ENCODE data around the gene HNRNPLL. TPM values are rescaled to one million over a fixed set of nuclear protein-coding genes. Genes with fewer than 3 reads are reported as not detected.

HNRNPLL gene
- total RNA-seq, 3 donors from 2014 or later: 48.3 to 75.1 (median 57.0) TPM

DNA sequence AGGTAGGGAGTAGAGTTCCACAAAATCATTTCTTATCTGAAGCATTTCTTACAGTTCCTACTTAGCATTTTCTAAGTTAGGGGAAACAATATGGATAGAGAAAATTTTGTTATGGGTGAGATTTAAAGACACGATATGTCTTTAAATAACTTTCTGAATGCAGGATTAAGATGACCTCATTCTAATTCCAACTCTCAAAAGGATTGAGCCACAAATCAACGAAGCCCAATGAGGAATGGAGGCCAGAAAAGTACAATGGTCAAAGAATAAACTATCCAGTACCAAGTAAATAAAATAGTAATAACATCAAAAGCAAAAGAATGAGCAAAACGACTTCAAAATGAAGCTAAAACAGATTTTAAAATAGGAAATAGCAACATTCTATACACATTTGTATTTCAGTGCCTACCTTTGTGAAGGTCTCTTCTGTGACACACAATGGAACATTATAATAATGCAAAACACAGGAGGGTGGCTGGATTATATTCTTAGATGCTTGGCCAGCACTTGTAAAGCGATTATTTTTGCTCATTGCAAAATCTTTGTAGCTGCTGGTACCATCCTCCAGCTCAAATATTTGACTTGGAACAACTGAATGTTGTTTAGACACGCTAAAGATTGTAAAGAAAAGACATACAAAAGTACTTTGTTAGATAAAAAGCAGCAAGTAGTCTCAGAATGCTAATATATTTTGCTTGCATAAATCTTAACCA is 33.8 kb downstream of the HNRNPLL start:
- TF ChIP-seq POLR2A (IDR thresholded peaks at IDR 0.05): no peak
- TF ChIP-seq POLR2AphosphoS5 (IDR thresholded peaks at IDR 0.05): no peak
- TF ChIP-seq, protein P1, sequence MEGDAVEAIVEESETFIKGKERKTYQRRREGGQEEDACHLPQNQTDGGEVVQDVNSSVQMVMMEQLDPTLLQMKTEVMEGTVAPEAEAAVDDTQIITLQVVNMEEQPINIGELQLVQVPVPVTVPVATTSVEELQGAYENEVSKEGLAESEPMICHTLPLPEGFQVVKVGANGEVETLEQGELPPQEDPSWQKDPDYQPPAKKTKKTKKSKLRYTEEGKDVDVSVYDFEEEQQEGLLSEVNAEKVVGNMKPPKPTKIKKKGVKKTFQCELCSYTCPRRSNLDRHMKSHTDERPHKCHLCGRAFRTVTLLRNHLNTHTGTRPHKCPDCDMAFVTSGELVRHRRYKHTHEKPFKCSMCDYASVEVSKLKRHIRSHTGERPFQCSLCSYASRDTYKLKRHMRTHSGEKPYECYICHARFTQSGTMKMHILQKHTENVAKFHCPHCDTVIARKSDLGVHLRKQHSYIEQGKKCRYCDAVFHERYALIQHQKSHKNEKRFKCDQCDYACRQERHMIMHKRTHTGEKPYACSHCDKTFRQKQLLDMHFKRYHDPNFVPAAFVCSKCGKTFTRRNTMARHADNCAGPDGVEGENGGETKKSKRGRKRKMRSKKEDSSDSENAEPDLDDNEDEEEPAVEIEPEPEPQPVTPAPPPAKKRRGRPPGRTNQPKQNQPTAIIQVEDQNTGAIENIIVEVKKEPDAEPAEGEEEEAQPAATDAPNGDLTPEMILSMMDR (IDR thresholded peaks at IDR 0.05): no peak
- H3K36me3 ChIP-seq: peaks cover 16% of the 10 kb centered on the region
- H3K4me1 ChIP-seq: no peaks in the 10 kb centered on the region
- no peaks in the 10 kb centered on the region for H3K27me3 ChIP-seq
- H3K9me3 ChIP-seq: no peaks in the 10 kb centered on the region
- H3K27ac ChIP-seq: no peak overlapping the region
- H3K4me3 ChIP-seq: no peak overlapping the region
- DNase-seq (ENCODE audit: low spot score in 2 of 2): no peak
- intact Hi-C loops (cut with DNase I; ENCODE audit: low total_unique reads): no loop called here

DNA sequence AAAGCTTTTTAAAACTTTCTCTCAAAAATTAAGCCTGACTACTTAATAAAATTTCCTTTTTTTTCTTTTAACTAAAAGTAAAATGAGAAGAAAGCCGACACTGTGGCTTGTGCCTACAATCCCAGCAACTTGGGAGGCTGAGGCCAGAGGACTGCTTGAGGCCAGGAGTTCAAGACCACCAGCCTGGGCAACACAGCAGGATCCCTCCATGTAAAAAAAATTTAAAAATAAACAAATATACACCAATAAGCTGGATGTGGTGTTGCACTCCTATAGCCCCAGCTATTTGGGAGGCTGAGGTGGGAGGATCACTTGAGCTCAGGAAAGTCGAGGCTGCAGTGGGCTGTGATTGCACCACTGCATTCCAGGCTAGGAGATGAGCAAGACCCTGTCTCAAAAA is 37.4 kb downstream of the HNRNPLL start:
- no peak overlapping the region for H3K4me3 ChIP-seq
- TF ChIP-seq, protein P1 (IDR thresholded peaks at IDR 0.05): no peak
- TF ChIP-seq POLR2A (IDR thresholded peaks at IDR 0.05) (no peak), POLR2AphosphoS5 (IDR thresholded peaks at IDR 0.05) (no peak)
- intact Hi-C loops (cut with DNase I; ENCODE audit: low total_unique reads): no loop called here
- no peaks in the 10 kb centered on the region for H3K27me3 ChIP-seq
- no peak for DNase-seq (ENCODE audit: low spot score in 2 of 2)
- peaks cover 13% of the 10 kb centered on the region for H3K36me3 ChIP-seq
- no peaks in the 10 kb centered on the region for H3K4me1 ChIP-seq
- H3K9me3 ChIP-seq: no peaks in the 10 kb centered on the region
- H3K27ac ChIP-seq: no peak overlapping the region

DNA sequence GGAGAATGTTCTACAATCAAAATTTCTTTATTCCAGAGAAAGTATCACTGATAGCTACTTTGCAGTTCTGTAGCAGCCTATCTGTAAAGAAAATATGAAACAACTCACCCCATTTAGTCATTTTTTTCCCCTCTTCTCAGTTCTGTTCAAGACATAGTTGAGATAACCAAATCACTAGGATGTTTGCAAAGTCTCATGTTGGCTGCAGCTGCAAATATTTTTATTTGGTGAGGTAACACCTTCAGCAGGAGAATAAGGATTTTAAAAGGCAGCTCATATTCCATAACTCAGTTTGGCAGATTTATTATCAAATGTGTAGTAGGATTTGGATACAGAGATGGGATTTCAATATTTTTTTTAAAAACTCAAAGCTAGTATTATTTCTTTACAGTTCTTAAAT is 41.0 kb downstream of the HNRNPLL start:
- no peak for TF ChIP-seq POLR2A (IDR thresholded peaks at IDR 0.05)
- TF ChIP-seq, protein P1 (IDR thresholded peaks at IDR 0.05): no peak
- TF ChIP-seq POLR2AphosphoS5 (IDR thresholded peaks at IDR 0.05): no peak
- H3K4me1 ChIP-seq: no peaks in the 10 kb centered on the region
- no peak for DNase-seq (ENCODE audit: low spot score in 2 of 2)
- H3K9me3 ChIP-seq: no peaks in the 10 kb centered on the region
- H3K4me3 ChIP-seq: no peak overlapping the region
- no peak overlapping the region for H3K27ac ChIP-seq
- H3K27me3 ChIP-seq: no peaks in the 10 kb centered on the region
- H3K36me3 ChIP-seq: no peaks in the 10 kb centered on the region
- intact Hi-C loops (cut with DNase I; ENCODE audit: low total_unique reads): loop anchor here (2.0 kb wide), 1 partner anchor 65 kb away; no protein-coding TSS in a partner anchor

DNA sequence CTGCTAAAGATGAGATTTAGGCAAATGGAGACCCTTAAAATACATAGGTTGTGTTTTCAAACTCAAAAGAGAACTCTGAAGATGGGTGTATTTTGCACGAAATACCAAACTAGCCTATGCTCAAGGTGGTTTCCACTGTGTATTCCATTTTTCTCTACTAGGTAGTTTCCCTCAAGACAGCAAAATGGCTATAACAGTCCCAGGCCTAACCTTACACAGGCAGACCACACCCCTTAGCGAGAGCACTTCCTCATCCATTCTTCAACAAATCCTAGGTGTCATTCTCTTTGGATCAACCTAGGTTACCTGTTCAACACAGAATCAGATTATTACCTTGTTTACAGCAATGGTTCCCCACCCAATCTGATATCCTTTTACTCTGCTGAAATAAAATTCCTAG is 42.6 kb downstream of the HNRNPLL start:
- intact Hi-C loops (cut with DNase I; ENCODE audit: low total_unique reads): loop anchor here (2.0 kb wide), 1 partner anchor 63 kb away; no protein-coding TSS in a partner anchor
- Histone ChIP-seq H3K27me3 (no peaks in the 10 kb centered on the region), H3K27ac (no peak overlapping the region), H3K4me1 (no peaks in the 10 kb centered on the region), H3K9me3 (no peaks in the 10 kb centered on the region), H3K36me3 (no peaks in the 10 kb centered on the region), H3K4me3 (no peak overlapping the region)
- no peak for DNase-seq (ENCODE audit: low spot score in 2 of 2)
- TF ChIP-seq POLR2AphosphoS5 (IDR thresholded peaks at IDR 0.05) (no peak), POLR2A (IDR thresholded peaks at IDR 0.05) (no peak)
- TF ChIP-seq, protein P1 (IDR thresholded peaks at IDR 0.05): no peak

DNA sequence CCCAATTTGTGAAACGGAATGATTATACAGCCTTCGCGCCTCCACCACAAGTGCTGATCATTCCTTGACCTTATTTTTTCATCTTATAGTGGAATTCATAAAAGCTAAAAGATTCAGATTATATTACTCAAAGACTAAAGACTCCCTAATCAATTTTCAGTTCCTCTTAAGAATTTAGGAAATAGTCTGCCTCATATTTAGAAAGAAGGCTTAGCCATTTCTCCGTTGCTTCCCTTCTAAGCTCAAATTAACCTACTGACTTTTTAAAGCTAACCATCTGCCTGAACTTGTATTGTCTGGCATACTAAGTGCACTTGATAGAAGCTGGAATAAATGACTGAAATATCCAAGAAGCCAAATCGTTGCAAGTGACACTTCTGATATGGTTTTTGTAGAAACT is 44.7 kb downstream of the HNRNPLL start:
- H3K27me3 ChIP-seq: no peaks in the 10 kb centered on the region
- intact Hi-C loops (cut with DNase I; ENCODE audit: low total_unique reads): no loop called here
- DNase-seq (ENCODE audit: low spot score in 2 of 2): no peak
- no peaks in the 10 kb centered on the region for H3K4me1 ChIP-seq
- no peaks in the 10 kb centered on the region for H3K9me3 ChIP-seq
- TF ChIP-seq POLR2AphosphoS5 (IDR thresholded peaks at IDR 0.05) (no peak), POLR2A (IDR thresholded peaks at IDR 0.05) (no peak)
- TF ChIP-seq, protein P1 (IDR thresholded peaks at IDR 0.05): no peak
- H3K4me3 ChIP-seq: no peak overlapping the region
- no peaks in the 10 kb centered on the region for H3K36me3 ChIP-seq
- no peak overlapping the region for H3K27ac ChIP-seq
